GM19025 (cell line): ENCODE results near the gene ITGA11.

ENCODE experiments used
- ATAC-seq: cut with Tn5 transposase; IDR thresholded peaks from one replicate; pipeline ENCODE4 v1.9.1; 2021; ENCODE audit warnings: mild to moderate bottlenecking, low read depth, moderate library complexity; ENCODE audit not compliant: unreplicated experiment

Gene ITGA11

GRCh38 chr15:68379058-68379758, 52.8 kb downstream of the ITGA11 start:
- no peak for ATAC-seq

- no peak for ATAC-seq
Measured at GRCh38 chr15:68378595-68378994, 53.4 kb downstream of the ITGA11 start.

GRCh38 chr15:68377766-68378165, 54.2 kb downstream of the ITGA11 start:
- no peak for ATAC-seq

- ATAC-seq = no peak
Measured at GRCh38 chr15:68376447-68377060, 55.4 kb downstream of the ITGA11 start.

- ATAC-seq = no peak
Measured at GRCh38 chr15:68375716-68376220, 56.2 kb downstream of the ITGA11 start.

GRCh38 chr15:68375191-68375631, 56.8 kb downstream of the ITGA11 start:
- ATAC-seq = no peak

GRCh38 chr15:68374168-68374745, 57.7 kb downstream of the ITGA11 start:
- no peak for ATAC-seq

- ATAC-seq = no peak
Measured at GRCh38 chr15:68373028-68373427, 58.9 kb downstream of the ITGA11 start.

- ATAC-seq = no peak
Measured at GRCh38 chr15:68372291-68372811, 59.6 kb downstream of the ITGA11 start.

- no peak for ATAC-seq
Measured at GRCh38 chr15:68371851-68372250, 60.1 kb downstream of the ITGA11 start.

- ATAC-seq = no peak
Measured at GRCh38 chr15:68371160-68371559, 60.8 kb downstream of the ITGA11 start.

GRCh38 chr15:68370768-68371151, 61.2 kb downstream of the ITGA11 start:
- ATAC-seq = no peak

GRCh38 chr15:68369931-68370767, 61.8 kb downstream of the ITGA11 start:
- no peak for ATAC-seq

- ATAC-seq = no peak
Measured at GRCh38 chr15:68368731-68369435, 63.1 kb downstream of the ITGA11 start.

GRCh38 chr15:68367992-68368391, 64.0 kb downstream of the ITGA11 start:
- ATAC-seq = no peak

GRCh38 chr15:68367226-68367625, 64.7 kb downstream of the ITGA11 start:
- no peak for ATAC-seq

- no peak for ATAC-seq
Measured at GRCh38 chr15:68366314-68366713, 65.6 kb downstream of the ITGA11 start.

GRCh38 chr15:68365770-68366169, 66.2 kb downstream of the ITGA11 start:
- no peak for ATAC-seq

- ATAC-seq = no peak
Measured at GRCh38 chr15:68365140-68365745, 66.7 kb downstream of the ITGA11 start.

- ATAC-seq = no peak
Measured at GRCh38 chr15:68364660-68365035, 67.3 kb downstream of the ITGA11 start.
